ENCODE data around the gene SCN10A. TPM values are rescaled to one million over a fixed set of nuclear protein-coding genes. Genes with fewer than 3 reads are reported as not detected.

Gene SCN10A
- total RNA-seq, 4 donors from 2014 or later: not detected

DNA sequence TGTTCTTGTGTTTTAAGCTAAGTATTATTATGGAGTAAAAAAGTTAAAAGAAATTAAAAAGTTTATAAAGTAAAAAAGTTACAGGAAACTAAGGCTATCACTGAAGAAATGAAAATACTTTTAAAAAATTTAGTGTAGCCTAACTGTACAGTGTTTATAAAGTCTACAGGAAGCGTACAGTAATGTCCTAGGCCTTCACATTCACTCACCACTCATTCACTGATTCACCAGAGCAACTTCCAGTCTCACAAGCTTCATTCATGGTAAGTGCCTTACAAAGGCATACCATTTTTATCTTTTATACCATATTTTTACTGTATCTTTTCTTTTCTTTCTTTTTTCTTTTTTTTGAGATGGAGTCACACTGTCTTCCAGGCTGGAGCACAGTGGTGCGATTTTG is 125.8 kb downstream of the SCN10A start:
- TF ChIP-seq, protein P1, sequence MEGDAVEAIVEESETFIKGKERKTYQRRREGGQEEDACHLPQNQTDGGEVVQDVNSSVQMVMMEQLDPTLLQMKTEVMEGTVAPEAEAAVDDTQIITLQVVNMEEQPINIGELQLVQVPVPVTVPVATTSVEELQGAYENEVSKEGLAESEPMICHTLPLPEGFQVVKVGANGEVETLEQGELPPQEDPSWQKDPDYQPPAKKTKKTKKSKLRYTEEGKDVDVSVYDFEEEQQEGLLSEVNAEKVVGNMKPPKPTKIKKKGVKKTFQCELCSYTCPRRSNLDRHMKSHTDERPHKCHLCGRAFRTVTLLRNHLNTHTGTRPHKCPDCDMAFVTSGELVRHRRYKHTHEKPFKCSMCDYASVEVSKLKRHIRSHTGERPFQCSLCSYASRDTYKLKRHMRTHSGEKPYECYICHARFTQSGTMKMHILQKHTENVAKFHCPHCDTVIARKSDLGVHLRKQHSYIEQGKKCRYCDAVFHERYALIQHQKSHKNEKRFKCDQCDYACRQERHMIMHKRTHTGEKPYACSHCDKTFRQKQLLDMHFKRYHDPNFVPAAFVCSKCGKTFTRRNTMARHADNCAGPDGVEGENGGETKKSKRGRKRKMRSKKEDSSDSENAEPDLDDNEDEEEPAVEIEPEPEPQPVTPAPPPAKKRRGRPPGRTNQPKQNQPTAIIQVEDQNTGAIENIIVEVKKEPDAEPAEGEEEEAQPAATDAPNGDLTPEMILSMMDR (IDR thresholded peaks at IDR 0.05): no peak
- no peak for TF ChIP-seq EP300 (IDR thresholded peaks at IDR 0.05)
- no peak for TF ChIP-seq POLR2A (IDR thresholded peaks at IDR 0.05)
- Histone ChIP-seq H3K27ac (no peak overlapping the region), H3K27me3 (no peaks in the 10 kb centered on the region), H3K4me3 (no peak overlapping the region), H3K36me3 (no peaks in the 10 kb centered on the region), H3K9me3 (no peaks in the 10 kb centered on the region), H3K4me1 (no peaks in the 10 kb centered on the region)
- DNase-seq (ENCODE audit: low spot score in 2 of 2): no peak
- WGBS, 2 donors: 82 to 95% methylated on average over 2 of the region's 2 CpGs

DNA sequence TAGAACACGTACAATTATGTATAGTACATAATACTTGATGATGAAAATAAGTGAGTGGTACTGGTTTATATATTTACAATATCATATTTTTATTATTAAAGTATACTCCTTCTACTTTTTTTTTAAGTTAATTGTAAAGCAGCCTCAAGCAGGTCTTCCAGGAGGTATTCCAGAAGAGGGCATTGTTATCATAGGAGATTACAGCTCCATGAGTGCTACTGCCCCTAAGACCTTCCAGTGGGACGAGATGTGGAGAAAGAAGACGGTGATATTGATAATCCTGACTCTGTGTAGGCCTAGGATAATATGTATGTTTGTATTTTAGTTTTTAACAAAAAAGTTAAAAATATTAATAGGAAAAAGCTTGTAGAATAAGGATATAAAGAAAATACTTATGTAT is 126.2 kb downstream of the SCN10A start:
- no peaks in the 10 kb centered on the region for H3K4me1 ChIP-seq
- no peak for DNase-seq (ENCODE audit: low spot score in 2 of 2)
- no peak overlapping the region for H3K27ac ChIP-seq
- no peaks in the 10 kb centered on the region for H3K9me3 ChIP-seq
- H3K36me3 ChIP-seq: no peaks in the 10 kb centered on the region
- H3K4me3 ChIP-seq: no peak overlapping the region
- 84% methylated on average over 3 of the region's 3 CpGs for WGBS, 2 donors
- TF ChIP-seq EP300 (IDR thresholded peaks at IDR 0.05) (no peak), POLR2A (IDR thresholded peaks at IDR 0.05) (no peak)
- TF ChIP-seq, protein P1 (IDR thresholded peaks at IDR 0.05): no peak
- H3K27me3 ChIP-seq: no peaks in the 10 kb centered on the region

DNA sequence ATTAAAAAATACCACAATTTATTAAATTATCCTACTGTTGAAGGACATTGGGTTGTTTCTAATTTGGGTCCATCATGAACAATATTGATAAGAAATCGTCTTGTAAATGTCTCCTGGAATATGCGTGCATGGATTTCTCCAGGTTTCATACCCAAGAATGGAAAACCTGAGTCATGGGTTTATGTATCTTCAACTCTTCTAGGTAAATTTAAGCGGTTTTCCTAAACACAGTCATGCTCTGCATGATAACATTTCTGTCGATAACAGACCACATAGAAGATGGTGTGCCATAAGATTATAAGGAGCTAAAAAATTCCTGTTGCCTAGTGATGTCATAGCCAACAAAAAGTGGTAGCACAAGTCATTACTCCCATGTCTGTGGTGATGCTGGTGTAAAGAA is 126.7 kb downstream of the SCN10A start:
- Histone ChIP-seq H3K27ac (no peak overlapping the region), H3K4me1 (no peaks in the 10 kb centered on the region), H3K4me3 (no peak overlapping the region), H3K27me3 (no peaks in the 10 kb centered on the region), H3K9me3 (no peaks in the 10 kb centered on the region), H3K36me3 (no peaks in the 10 kb centered on the region)
- no peak for TF ChIP-seq POLR2A (IDR thresholded peaks at IDR 0.05)
- no peak for TF ChIP-seq EP300 (IDR thresholded peaks at IDR 0.05)
- TF ChIP-seq, protein P1 (IDR thresholded peaks at IDR 0.05): no peak
- DNase-seq (ENCODE audit: low spot score in 2 of 2): no peak
- 90 to 93% methylated on average over 4 of the region's 4 CpGs for WGBS, 2 donors

DNA sequence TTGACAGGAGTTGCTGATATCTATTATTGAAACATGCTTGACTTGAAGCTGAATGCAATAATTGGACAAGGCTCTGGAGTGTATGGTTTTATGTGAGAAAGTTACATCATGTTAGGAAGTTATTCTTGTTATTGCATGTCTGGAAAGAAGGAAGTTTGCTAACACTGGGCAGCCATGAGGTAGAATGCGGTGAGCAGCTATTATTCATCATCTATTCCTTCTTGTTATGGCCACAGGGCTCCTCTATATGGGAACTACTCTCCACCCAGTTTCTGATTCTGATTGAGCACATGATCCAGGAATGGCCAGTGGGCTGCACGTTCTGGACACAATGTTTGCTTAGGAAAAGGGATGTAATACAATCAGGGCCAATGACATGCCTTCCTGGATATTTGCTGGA is 128.7 kb downstream of the SCN10A start:
- H3K4me3 ChIP-seq: no peak overlapping the region
- WGBS, 2 donors: 63 to 68% methylated on average over 2 of the region's 2 CpGs
- H3K4me1 ChIP-seq: no peaks in the 10 kb centered on the region
- no peaks in the 10 kb centered on the region for H3K27me3 ChIP-seq
- TF ChIP-seq EP300 (IDR thresholded peaks at IDR 0.05): no peak
- no peak for TF ChIP-seq POLR2A (IDR thresholded peaks at IDR 0.05)
- TF ChIP-seq, protein P1 (IDR thresholded peaks at IDR 0.05): no peak
- H3K27ac ChIP-seq: no peak overlapping the region
- no peaks in the 10 kb centered on the region for H3K9me3 ChIP-seq
- H3K36me3 ChIP-seq: no peaks in the 10 kb centered on the region
- DNase-seq (ENCODE audit: low spot score in 2 of 2): no peak

DNA sequence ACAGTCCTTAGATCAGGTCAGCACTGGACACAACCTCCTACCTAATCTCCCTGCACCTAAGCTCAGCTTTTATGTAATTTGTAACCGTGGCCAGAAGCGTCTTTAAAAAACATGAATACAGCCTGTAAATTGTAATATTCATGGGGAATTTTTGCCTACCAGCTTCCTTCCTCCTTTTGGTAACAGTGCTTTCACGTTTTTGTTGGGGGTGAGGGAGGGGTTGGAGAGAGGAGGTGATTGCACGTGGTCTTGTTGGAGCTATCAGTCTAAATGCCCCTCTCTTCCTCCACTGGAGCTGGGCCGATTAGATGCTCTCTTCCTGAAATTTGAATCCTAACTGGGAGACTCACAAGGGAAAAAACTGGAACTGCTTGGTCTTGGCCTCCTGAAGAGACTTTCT is 131.5 kb downstream of the SCN10A start:
- H3K9me3 ChIP-seq: no peaks in the 10 kb centered on the region
- DNase-seq (ENCODE audit: low spot score in 2 of 2): no peak
- no peaks in the 10 kb centered on the region for H3K27me3 ChIP-seq
- no peak overlapping the region for H3K27ac ChIP-seq
- TF ChIP-seq, protein P1 (IDR thresholded peaks at IDR 0.05): no peak
- no peak for TF ChIP-seq POLR2A (IDR thresholded peaks at IDR 0.05)
- TF ChIP-seq EP300 (IDR thresholded peaks at IDR 0.05): no peak
- no peaks in the 10 kb centered on the region for H3K36me3 ChIP-seq
- no peak overlapping the region for H3K4me3 ChIP-seq
- 42 to 56% methylated on average over 5 of the region's 5 CpGs for WGBS, 2 donors
- H3K4me1 ChIP-seq: no peaks in the 10 kb centered on the region

Data from tibial nerve (tissue), 4 donors.